Neutrophil (primary cell): ENCODE results near the gene ARHGAP23.

ENCODE experiments used
- H3K27ac ChIP-seq: fragments of 200-600 bp; sonication (generic); 2 replicates; pipeline ENCODE4 v1.5.1; 2016; ENCODE audit warnings: mild to moderate bottlenecking, moderate library complexity
- H3K27me3 ChIP-seq: fragments of 200-600 bp; sonication (generic); 2 replicates; pipeline ENCODE4 v1.6.0; 2016; ENCODE audit warnings: mild to moderate bottlenecking
- H3K36me3 ChIP-seq: fragments of 200-600 bp; sonication (generic); 2 replicates; pipeline ENCODE4 v1.5.1; 2017
- H3K4me1 ChIP-seq, 2 experiments: fragments of 200-600 bp in 1 of 2; sonication (generic) in 1 of 2; 1 replicate in 1 of 2; 2 replicates in 1 of 2; pipeline versions ENCODE4 v1.5.1 to v1.6.1; 2013 to 2016; ENCODE audit warnings: low read depth in 1 of 2, low read length in 1 of 2, mild to moderate bottlenecking in 1 of 2, moderate library complexity in 1 of 2; ENCODE audit not compliant: control insufficient read depth in 1 of 2, insufficient read depth in 1 of 2
- H3K4me3 ChIP-seq, 2 experiments: fragments of 200-600 bp in 1 of 2; sonication (generic) in 1 of 2; 1 replicate in 1 of 2; 2 replicates in 1 of 2; pipeline ENCODE4 v1.5.1; 2013 to 2016; ENCODE audit warnings: low read depth in 1 of 2, low read length in 1 of 2, mild to moderate bottlenecking in 1 of 2, moderate library complexity in 1 of 2
- H3K9me3 ChIP-seq: fragments of 200-600 bp; sonication (generic); 2 replicates; pipeline ENCODE4 v1.5.1; 2016
- TF ChIP-seq, protein P1 (sequence below): fragments of 200-600 bp; sonication (generic); IDR thresholded peaks from 2 replicates; pipeline ENCODE4 v1.5.1; 2016; ENCODE audit warnings: antibody characterized with exemption

The ARHGAP23 gene

DNA sequence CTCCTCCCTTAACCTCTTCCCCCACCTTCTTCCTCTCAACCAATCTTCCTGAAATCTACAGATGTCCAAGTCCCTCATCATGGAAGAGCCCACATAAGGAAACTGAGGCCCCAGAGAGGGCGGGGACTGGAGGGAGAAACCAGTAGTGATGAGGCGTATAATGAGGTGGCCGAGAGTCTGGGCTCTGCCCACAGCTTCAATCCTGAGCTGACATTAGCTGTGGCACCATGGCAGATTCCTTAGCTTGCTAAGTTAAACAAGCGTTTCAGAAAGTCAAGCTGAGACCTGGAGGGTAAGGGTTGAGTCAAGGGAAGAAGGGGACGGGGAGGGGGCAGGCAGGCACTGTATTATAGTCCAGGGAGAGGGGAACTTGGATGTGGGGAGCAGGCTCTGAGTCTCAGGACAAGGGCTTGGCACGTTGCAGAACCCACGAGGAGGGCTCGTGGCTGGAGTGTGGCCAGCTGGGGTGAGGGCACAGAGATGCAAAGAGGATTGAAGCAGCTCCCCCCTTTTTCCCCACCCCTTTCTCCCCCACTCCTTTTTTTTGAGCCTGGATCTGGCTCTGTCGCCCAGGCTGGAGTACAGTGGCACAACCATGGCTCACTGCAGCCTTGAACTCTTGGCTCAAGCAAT is 13.3 kb downstream of the ARHGAP23 start:
- Histone ChIP-seq H3K27me3 (no peaks in the 10 kb centered on the region), H3K9me3 (no peaks in the 10 kb centered on the region), H3K4me1 (no peaks in the 10 kb centered on the region), H3K27ac (no peak overlapping the region), H3K4me3 (no peak overlapping the region), H3K36me3 (no peaks in the 10 kb centered on the region)
- TF ChIP-seq, protein P1, sequence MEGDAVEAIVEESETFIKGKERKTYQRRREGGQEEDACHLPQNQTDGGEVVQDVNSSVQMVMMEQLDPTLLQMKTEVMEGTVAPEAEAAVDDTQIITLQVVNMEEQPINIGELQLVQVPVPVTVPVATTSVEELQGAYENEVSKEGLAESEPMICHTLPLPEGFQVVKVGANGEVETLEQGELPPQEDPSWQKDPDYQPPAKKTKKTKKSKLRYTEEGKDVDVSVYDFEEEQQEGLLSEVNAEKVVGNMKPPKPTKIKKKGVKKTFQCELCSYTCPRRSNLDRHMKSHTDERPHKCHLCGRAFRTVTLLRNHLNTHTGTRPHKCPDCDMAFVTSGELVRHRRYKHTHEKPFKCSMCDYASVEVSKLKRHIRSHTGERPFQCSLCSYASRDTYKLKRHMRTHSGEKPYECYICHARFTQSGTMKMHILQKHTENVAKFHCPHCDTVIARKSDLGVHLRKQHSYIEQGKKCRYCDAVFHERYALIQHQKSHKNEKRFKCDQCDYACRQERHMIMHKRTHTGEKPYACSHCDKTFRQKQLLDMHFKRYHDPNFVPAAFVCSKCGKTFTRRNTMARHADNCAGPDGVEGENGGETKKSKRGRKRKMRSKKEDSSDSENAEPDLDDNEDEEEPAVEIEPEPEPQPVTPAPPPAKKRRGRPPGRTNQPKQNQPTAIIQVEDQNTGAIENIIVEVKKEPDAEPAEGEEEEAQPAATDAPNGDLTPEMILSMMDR, result no peak

DNA sequence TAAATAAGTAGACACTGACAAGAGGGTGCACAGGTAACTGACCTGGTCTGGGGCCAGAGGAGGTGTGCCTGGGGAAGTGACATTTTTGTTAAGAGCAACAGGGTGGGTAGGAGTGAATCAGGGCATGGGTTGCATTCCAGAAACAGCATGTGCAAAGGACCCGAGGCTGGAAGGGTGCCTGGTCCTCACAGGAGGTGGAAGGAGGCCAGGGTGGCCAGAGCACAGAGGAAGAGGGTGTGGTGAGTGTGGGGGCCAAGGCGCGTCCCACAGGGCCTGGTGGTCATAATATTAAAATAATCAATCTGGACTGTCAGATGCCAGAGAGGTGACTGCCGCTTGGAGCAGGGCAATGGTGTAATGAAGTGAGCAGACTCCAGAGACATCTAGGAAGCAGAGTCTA is 14.3 kb downstream of the ARHGAP23 start:
- no peaks in the 10 kb centered on the region for H3K4me1 ChIP-seq
- TF ChIP-seq, protein P1, result no peak
- no peaks in the 10 kb centered on the region for H3K9me3 ChIP-seq
- no peak overlapping the region for H3K4me3 ChIP-seq
- no peaks in the 10 kb centered on the region for H3K27me3 ChIP-seq
- no peaks in the 10 kb centered on the region for H3K36me3 ChIP-seq
- H3K27ac ChIP-seq, result no peak overlapping the region

DNA sequence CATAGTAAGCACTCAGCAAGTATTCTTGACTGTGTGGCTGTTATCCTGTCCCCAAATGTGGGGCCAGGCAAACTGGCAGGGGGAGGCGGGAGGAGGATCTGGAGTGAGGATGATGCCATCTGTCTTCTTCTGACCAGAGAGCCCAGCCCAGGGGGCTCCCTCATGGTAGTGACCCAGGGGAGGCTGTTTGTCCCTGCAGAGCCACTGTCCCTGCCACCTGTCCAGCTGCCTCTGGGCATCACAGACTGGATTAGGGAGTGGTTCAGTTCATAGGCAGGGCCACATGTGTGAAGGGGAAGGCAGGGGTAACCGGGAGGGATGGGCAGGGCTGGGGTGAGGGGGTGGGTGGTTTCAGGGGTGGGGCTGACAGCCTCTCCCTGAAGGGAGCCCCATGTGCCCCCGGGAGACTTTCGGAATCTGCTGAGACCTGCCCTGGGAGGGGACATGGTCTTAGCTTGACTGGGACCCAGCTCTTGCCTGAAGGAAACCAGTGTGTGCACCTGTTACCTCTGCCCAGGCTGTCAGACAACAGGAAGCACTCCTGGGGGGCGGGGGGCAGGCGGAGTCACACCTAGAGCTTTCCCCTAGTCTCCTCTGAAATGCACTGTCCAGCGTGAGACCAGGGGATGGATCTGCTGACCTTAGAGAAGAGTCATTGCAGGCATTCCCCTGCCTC is 15.2 kb downstream of the ARHGAP23 start:
- TF ChIP-seq, protein P1, result no peak
- no peak overlapping the region for H3K27ac ChIP-seq
- H3K4me1 ChIP-seq, result no peaks in the 10 kb centered on the region
- no peaks in the 10 kb centered on the region for H3K36me3 ChIP-seq
- no peaks in the 10 kb centered on the region for H3K9me3 ChIP-seq
- no peak overlapping the region for H3K4me3 ChIP-seq
- H3K27me3 ChIP-seq, result no peaks in the 10 kb centered on the region

DNA sequence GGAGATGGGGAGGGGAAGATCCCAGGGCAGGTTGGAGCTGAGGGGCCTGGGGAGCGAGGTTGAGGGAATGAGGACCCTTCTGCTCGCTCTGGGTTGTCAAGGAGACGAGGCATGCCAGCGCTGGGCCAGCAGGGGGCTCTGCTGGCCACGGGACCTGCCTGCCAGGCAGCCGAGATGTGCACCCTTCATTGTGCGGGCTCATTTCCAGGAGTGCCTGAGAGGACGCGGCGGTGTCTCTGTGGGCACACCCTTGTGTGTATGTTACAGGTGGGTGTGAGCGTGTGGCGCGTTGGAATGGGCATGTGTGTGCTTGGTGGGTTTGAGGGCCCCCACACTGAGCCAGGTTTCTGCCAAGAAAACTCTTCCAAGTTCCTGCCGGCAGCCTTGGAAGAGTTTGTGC is 15.9 kb downstream of the ARHGAP23 start:
- Histone ChIP-seq H3K4me3 (no peak overlapping the region), H3K9me3 (no peaks in the 10 kb centered on the region), H3K27ac (no peak overlapping the region), H3K36me3 (no peaks in the 10 kb centered on the region), H3K4me1 (no peaks in the 10 kb centered on the region), H3K27me3 (no peaks in the 10 kb centered on the region)
- TF ChIP-seq, protein P1, result no peak

- Histone ChIP-seq H3K4me3 (no peak overlapping the region), H3K4me1 (no peaks in the 10 kb centered on the region), H3K27me3 (peaks cover 22% of the 10 kb centered on the region), H3K27ac (no peak overlapping the region), H3K36me3 (no peaks in the 10 kb centered on the region), H3K9me3 (no peaks in the 10 kb centered on the region)
- TF ChIP-seq, protein P1, result no peak
These were observed 19.3 kb downstream of the ARHGAP23 start for GRCh38 chr17:38447502-38448085.
